K562 treated with DMSO at 1 percent for 48 hours (cell line): ENCODE results near the gene EMILIN1. TPM values are rescaled to one million over a fixed set of nuclear protein-coding genes. Genes with fewer than 3 reads are reported as not detected.

Source experiments
- total RNA-seq: library from RNA; unstranded; fragments of 300-600 nt; gene quantifications from 2 replicates; pipeline ENCODE4 v1.2.3, GENCODE V29; 2022; ENCODE audit warnings: low replicate concordance; ENCODE audit errors: extremely low read depth

Gene EMILIN1
- total RNA-seq, result not detected in 2 replicates

DNA sequence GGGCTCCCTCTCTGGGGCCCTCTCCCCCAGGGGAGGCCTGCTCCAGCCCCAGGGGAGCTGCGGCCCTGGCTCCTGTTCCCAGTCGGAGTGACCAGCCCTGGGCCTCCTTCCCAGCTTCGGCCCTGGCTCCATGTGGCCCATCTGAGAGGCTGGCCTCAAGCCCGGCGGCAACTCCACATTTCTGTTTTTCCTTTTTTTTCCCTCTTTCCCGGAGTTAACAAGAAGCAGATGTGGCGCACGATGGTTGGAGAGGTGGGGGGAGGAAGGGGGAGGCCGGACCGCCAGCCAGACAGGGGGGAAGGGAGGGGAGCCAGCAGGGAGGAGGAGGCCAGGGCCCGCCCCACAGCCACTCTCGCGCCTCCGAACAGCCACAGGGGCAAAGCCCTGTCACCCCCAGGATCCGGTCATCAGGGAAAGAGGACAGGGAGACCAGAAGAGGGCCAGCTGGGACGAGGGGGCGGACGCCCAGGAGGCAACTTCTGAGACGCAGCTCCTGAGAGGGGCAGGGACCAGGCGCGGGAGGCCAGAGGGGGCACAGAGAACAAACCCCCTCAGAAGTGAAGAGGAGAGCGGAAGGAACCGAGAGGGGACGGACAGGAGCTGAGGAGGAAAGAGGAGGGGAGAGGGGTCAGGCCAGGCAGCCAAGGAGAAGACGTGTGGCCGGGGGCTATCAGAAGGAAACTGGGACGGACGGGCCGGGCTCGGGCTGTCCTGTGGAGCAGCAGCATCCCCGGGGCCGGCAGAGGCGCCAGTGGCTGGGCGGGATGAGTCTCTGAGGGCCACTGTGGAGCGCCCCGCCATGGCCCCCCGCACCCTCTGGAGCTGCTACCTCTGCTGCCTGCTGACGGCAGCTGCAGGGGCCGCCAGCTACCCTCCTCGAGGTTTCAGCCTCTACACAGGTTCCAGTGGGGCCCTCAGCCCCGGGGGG is at the start of gene EMILIN1:
EMILIN1 (plus strand) TSS at position 349 of the 928 bp plus-strand sequence; CDS start at position 800, 451 bp downstream.

DNA sequence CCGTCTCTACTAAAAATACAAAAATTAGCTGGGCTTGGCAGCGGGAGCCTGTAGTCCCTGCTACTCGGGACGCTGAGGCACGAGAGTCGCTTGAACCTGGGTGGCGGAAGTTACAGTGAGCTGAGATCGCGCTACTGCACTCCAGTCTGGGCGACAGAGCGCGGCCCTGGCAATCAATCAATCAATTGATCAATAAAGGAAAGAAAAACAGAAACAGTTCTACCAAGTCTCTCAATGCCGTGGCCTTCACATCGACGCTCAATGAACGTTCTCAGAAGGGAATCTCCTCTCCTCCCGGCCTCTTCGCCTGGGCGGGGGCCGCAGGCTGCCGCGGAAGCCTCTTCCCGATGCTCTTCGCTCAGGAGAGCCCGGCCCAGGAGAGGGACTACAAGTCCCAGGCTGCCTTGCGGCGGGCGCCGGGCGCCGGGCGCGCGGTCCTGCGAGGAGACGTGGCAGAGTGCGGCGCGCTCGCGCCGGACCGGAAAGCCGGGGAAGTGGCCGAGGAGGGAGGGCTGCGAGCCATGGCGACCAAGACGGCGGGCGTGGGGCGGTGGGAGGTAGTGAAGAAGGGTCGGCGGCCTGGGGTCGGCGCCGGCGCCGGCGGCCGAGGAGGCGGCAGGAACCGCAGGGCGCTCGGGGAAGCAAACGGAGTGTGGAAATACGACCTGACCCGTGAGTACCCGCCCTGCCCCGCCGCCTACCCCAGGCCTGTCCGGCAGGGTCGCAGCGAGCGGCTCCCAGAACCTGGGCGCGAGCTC is 45.7 kb upstream of the EMILIN1 start, which contains the start of gene TMEM214:
TMEM214 (plus strand) TSS at position 471 of the 758 bp plus-strand sequence; CDS start at position 522, 51 bp downstream.

DNA sequence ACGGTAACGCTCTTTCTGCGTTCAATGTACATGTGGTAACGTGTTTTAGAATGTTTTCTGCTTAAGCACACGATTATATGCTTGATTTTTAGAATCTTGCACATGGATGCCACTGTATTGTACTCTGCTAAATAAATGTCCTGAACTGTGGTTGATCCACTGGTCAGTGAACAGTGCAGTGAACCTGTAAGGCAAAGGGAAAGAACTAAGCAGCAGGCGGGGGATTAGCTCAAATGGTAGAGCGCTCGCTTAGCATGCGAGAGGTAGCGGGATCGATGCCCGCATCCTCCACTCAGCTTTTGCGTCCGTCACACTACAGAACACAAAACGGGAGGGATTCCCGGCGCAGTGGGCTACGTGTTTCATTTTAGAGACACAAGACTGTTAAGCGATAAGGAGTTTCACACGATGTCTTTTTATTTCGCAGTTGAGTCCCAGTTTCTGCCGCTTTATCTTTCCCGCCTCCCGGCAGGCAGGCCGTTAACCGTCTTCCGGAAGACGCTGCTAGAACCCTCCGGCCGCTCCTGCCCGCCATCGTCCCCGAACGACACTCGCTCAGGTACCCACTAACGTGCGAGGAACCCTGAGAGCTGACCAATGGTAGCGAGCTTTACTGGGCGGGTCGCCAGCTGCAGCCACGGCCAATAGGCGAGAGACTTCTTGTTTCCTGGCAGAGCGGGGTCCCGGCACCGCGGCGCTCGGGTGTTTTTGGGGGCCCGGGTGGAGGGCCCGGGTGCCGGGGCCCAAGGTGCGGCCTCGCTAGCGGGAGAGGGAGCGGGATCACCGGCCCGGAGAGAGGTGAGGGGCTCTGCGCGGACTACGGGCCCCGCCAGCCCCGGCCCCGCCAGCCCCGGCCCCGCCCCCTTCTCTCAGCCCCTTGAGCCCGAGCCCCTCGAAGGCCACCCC is 27.2 kb upstream of the EMILIN1 start, which contains the start of gene AGBL5:
AGBL5 (plus strand) TSS at position 673 of the 906 bp plus-strand sequence. CDS start 1,291 bp downstream, outside the sequence.

DNA sequence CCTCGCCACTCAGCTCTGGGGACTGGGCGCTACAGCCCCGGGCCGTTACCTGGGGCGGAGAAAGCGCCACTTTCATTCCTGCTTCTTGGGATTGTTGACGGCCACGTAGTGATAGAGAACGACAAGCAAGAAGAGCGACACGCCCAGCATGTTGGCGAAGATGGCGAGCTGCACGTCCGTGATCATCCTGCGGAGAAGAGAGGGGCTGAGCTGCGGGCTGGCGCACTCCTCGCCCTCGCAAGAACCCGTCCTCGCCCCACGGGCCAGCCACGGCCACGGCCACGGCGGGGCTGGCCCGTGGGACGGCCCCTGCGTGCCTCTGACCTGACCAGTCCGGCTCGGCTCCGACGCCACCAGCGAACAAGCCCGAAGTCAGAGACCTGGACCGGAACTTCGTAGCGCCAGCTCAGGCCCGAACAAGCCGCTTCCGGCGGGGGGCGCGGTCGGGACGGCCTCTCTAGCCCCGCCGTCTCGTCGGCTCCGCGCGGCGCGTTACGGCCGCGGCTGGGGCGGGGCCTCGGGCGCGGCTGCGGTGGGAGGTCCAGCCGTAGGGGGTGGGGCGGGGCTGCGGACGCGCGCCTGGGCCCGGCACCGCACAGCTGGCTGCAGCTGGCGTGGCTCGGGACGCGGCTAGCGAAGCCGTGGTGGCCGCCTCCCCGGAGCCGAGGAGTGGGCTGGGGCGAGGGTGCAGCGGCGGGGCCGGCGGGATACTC is 7.0 kb upstream of the EMILIN1 start, which contains the start of gene OST4:
OST4 (minus strand) TSS at position 378 of the 713 bp plus-strand sequence.

DNA sequence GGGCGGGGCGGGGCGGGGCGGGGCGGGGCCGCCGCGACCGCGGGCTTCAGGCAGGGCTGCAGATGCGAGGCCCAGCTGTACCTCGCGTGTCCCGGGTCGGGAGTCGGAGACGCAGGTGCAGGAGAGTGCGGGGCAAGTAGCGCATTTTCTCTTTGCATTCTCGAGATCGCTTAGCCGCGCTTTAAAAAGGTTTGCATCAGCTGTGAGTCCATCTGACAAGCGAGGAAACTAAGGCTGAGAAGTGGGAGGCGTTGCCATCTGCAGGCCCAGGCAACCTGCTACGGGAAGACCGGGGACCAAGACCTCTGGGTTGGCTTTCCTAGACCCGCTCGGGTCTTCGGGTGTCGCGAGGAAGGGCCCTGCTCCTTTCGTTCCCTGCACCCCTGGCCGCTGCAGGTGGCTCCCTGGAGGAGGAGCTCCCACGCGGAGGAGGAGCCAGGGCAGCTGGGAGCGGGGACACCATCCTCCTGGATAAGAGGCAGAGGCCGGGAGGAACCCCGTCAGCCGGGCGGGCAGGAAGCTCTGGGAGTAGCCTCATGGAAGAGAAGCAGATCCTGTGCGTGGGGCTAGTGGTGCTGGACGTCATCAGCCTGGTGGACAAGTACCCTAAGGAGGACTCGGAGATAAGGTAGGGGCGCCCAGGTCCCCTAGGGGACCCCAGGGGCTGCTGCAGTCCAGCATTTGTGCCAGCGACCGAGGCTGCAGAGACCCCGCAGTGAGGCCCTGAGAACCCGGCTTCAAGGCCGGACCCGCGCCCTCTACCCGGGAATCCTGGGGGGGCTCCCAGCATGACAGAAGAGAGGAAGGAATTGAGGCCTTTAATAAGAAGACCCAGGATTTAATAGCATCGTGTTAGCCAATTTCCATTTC is 8.5 kb downstream of the EMILIN1 start, which contains the start of gene KHK:
KHK (plus strand) TSS at position 49 of the 870 bp plus-strand sequence; CDS start at position 537, 488 bp downstream.

DNA sequence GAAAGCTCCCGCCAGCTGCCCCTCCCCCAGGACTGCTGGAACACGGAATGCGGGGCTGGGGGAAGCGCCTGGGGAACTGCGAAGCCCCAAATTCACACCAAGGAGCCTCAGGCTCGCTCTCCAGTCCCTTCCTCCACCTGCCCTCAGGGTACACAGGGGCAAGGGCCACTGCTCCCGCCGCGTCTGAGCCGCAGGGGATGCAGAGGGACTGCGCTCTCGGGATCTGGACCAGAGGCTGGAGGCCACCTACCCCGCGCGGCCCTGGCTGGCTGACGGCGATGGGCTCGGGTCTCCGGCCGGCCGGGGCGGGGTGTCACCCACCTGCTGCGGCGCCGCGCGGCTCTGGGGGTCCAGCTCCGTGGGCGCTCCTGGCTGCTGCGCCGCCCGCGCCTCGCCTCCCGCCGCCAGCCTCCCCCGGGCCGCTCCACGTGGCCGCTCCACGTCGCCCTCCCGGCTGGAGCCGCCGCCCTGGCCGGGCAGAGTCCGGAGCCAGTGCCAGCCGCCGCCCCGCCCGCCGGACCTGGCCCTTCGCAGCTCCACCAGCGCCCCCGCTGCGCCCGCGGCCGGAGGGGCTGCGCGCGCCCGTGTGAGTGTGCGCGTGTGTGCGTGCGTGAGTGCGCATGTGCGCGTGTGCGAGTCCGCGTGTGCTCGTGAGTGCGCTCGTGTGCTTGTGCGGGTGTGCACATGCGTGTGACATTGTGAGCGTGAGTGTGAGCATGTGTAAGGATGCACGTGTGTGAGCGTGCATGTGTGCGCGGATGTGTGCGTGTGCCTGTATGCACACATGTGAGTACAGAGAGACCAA is 40.3 kb downstream of the EMILIN1 start, which contains the start of gene CGREF1:
CGREF1 (minus strand) TSS at position 604 of the 805 bp plus-strand sequence. CDS start 14,762 bp downstream, outside the sequence.

DNA sequence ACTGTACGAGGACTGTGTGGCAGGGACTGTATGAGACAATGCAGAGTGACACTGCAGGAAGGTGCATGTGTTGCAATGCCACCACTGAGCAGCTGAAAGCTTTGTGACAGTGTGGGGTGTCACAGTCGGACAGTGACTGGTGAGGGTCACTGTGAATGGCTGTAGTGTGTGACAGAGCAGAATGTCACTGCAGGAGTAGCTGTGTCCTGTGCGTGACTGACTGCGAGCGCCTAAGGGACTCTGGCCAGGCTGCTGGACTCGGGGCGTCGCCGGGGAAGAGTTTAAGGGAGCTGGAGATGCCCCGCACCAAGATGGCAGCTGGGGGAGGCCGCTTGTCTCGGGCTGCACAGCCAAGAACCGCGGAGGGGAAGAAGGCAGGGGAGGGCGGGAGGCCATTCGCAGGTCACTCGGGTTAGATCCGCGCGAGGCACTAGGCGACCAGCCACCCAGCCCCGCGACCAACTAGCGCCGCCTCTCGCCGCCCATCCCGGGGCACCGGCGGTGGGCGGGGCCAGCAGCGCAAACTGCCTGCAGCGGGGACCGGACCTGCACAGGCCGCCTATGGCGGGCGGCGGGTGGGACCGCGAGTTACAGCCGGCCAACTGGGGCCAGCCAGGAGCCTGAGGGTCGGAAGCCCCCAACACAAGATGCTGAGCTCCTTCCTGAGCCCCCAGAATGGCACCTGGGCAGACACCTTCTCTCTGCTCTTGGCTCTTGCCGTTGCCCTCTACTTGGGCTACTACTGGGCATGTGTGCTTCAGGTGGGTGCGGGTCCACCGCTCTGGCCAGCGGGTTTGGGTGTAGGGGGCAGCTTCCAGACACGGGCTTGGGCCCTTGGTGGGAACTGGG is 45.1 kb downstream of the EMILIN1 start, which contains the start of gene ABHD1:
ABHD1 (plus strand) TSS at position 514 of the 849 bp plus-strand sequence; CDS start at position 648, 134 bp downstream.

DNA sequence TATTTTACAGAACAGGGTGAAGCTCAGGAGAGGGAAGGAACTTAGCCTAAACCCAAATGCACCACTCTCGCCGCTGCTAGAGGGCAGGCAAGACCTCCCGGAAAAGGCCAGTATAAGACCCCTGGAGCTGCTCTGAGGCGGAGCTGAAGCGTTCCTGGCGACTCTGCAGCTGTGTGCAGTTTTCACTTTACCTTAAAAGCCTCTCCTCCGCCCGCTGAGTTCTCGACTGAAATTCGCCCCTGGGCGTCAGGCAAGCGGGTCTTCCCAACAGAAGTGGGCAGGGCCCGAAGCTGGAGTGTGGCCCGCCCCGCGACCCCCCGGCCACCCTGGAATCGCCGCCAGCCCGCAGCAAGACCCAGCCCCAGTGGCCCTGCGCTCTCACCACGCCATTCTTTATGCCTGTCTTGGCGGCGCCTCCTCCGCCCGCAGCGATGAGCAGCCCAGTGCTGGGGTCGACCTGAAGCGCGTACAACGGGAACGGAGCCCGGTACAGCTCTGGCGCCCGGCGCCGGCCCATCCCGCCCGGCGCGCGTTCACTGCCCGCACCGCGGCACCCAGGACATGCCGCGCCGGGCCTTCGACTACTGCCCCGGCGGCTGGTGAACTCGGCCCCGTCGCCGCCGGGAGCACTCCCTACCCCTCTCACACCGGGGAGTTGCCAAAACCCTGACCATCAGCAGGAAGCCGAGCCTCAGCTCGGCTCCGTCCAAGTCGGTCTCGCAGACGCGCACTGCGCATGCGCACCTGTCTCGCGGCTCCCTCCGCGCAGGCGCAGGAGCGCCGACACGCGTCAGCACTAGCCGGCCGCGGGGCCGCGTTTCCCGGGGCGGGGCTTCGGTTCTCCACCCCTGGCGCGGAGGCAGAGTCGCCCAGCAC is 55.7 kb downstream of the EMILIN1 start, which contains the start of gene PREB:
PREB (minus strand) TSS at position 732 of the 876 bp plus-strand sequence; CDS start at position 517, 215 bp downstream.

Other genes starting within 250 kb of the EMILIN1 start
- gene DPYSL5, start 230.5 kb upstream of the EMILIN1 start, total RNA-seq, result not detected in 2 replicates
- gene MAPRE3, start 108.0 kb upstream of the EMILIN1 start, total RNA-seq, result not detected in 2 replicates
- gene TMEM214, start 45.6 kb upstream of the EMILIN1 start, total RNA-seq, result not detected in 2 replicates
- gene AGBL5, start 26.9 kb upstream of the EMILIN1 start, total RNA-seq, result not detected in 2 replicates
- not detected in 2 replicates for gene OST4, start 7.0 kb upstream of the EMILIN1 start, total RNA-seq
- gene KHK, start 8.2 kb downstream of the EMILIN1 start, total RNA-seq, result not detected in 2 replicates
- not detected in 2 replicates for gene CGREF1, start 40.5 kb downstream of the EMILIN1 start, total RNA-seq
- gene ABHD1, start 45.2 kb downstream of the EMILIN1 start, total RNA-seq, result not detected in 2 replicates
- gene PREB, start 56.0 kb downstream of the EMILIN1 start, total RNA-seq, result not detected in 2 replicates
- not detected in 2 replicates for gene PRR30, start 60.8 kb downstream of the EMILIN1 start, total RNA-seq
- gene TCF23, start 70.4 kb downstream of the EMILIN1 start, total RNA-seq, result not detected in 2 replicates
- not detected in 2 replicates for gene ATRAID, start 133.4 kb downstream of the EMILIN1 start, total RNA-seq
- not detected in 2 replicates for gene SLC5A6, start 133.7 kb downstream of the EMILIN1 start, total RNA-seq
- gene CAD, start 138.8 kb downstream of the EMILIN1 start, total RNA-seq, result not detected in 2 replicates
- gene SLC30A3, start 184.4 kb downstream of the EMILIN1 start, total RNA-seq, result not detected in 2 replicates
- gene DNAJC5G, start 196.8 kb downstream of the EMILIN1 start, total RNA-seq, result not detected in 2 replicates
- gene TRIM54, start 203.8 kb downstream of the EMILIN1 start, total RNA-seq, result not detected in 2 replicates
- not detected in 2 replicates for gene UCN, start 229.8 kb downstream of the EMILIN1 start, total RNA-seq
- gene MPV17, start 244.5 kb downstream of the EMILIN1 start, total RNA-seq, result not detected in 2 replicates